Sigmoid colon (tissue), 4 donors: ENCODE results near the gene HPS1.

Source experiments
- CTCF ChIP-seq, 4 experiments: fragments of 450-650 bp in 3 of 4; fragments of 200-600 bp in 1 of 4; IDR thresholded peaks; one replicate each; pipeline ENCODE4 v1.5.1; 2016 to 2019; ENCODE audit warnings: antibody characterized with exemption in 4 of 4, mild to moderate bottlenecking in 3 of 4, moderate library complexity in 2 of 4
- EP300 ChIP-seq, 4 donors: sonication (generic); formaldehyde crosslinking; IDR thresholded peaks; one replicate each; pipeline ENCODE4 v1.6.1; 2017; ENCODE audit warnings: antibody characterized with exemption in 4 of 4
- POLR2AphosphoS5 ChIP-seq, 4 donors: sonication (generic); formaldehyde crosslinking; IDR thresholded peaks; one replicate each; pipeline ENCODE4 v1.6.1; 2017; ENCODE audit warnings: antibody characterized with exemption in 4 of 4

DNA sequence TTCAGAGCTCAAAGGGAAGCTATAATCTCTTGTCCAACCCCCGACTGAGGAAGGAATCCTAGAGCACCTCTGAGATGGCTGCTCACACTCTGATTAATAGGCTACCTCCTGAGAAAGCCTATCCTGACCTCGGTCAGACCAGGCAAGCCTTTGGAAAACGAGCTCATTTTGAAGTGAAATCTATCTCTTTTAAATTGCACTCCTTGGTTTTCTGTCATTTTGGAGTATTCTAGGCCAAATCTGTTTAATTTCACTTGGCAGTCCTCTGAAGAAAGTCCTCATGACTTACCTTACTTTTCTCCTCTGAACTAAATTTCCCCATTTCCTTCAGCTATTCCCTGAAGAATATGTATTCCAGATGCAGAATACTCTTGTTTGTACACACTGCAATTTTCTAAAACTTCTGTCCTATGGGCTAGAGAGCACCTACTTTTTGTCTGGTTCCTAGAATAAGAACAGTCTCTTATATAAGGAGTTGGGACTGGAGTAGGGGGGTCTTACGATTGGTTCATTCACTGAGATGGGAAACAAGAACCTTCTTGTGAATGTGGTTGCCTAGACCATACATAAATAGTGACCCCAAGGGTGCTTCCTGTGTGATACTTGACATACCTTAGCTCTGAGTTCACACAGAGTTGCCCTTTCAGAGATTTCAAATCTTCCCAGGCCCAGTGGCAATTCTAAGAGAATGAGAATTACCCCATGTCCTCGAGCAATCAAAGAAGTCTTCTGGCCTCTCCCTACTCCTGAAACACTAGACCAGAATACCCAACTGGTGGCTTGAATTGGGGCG, 31.9 kb upstream of the HPS1 start:
- TF ChIP-seq CTCF (IDR thresholded peaks at IDR 0.05) (no peak), EP300 (IDR thresholded peaks at IDR 0.05) (no peak), POLR2AphosphoS5 (IDR thresholded peaks at IDR 0.05) (no peak)
